CD4-positive, alpha-beta T cell (primary cell): ENCODE results near the gene SREBF2. TPM values are rescaled to one million over a fixed set of nuclear protein-coding genes. Genes with fewer than 3 reads are reported as not detected.
"Not testable (repeated sequence)": the region's sequence is repeated elsewhere in the genome, so short reads cannot be mapped to it uniquely, and the experiment has no call there.

ENCODE experiments used
- ATAC-seq: fragments of 200-7000 bp; cut with Tn5 transposase; one replicate; pipeline ENCODE4 v1.10.0; 2022; ENCODE audit warnings: mild to moderate bottlenecking; ENCODE audit not compliant: poor library complexity
- CTCF ChIA-PET: fragments of 350-600 bp; sonication (Branson Sonifier 250); formaldehyde crosslinking; loops from one replicate; lab custom pipeline; 2021; ENCODE audit warnings: antibody characterized with exemption, inconsistent platforms; lab: Charles Lee
- POLR2A ChIA-PET: fragments of 350-600 bp; sonication (Branson Sonifier 250); formaldehyde crosslinking; loops from one replicate; lab custom pipeline; 2021; ENCODE audit warnings: antibody characterized with exemption, inconsistent platforms; lab: Charles Lee
- DNase-seq, 14 experiments: peaks; one replicate each; pipeline ENCODE4 v3.0.0-alpha.2; 2013 to 2020; ENCODE audit warnings: mixed read lengths in 2 of 14
- H3K27ac ChIP-seq, 2 donors: one replicate each; pipeline versions ENCODE4 v1.5.1 to v1.7.0; 2013; ENCODE audit warnings: low read length in 2 of 2, low read depth in 1 of 2, mild to moderate bottlenecking in 1 of 2
- H3K27me3 ChIP-seq, 2 experiments: 1 replicate in 1 of 2; 2 replicates in 1 of 2; pipeline versions ENCODE4 v1.6.1 to v1.7.0; 2013; ENCODE audit warnings: low read length in 2 of 2, control low read depth in 1 of 2, mild to moderate bottlenecking in 1 of 2, moderate library complexity in 1 of 2; ENCODE audit not compliant: insufficient read depth in 2 of 2, control insufficient read depth in 1 of 2
- H3K36me3 ChIP-seq: one replicate; pipeline ENCODE4 v1.6.1; 2013; ENCODE audit warnings: low read length, control low read depth; ENCODE audit not compliant: insufficient read depth
- H3K4me1 ChIP-seq: one replicate; pipeline ENCODE4 v1.6.1; 2013; ENCODE audit warnings: low read length, control low read depth; ENCODE audit not compliant: insufficient read depth
- H3K4me3 ChIP-seq: one replicate; pipeline ENCODE4 v1.5.1; 2013; ENCODE audit warnings: mild to moderate bottlenecking, low read length, moderate library complexity
- H3K9me3 ChIP-seq, 2 experiments: 1 replicate in 1 of 2; 2 replicates in 1 of 2; pipeline versions ENCODE4 v1.6.1 to v1.7.0; 2013; ENCODE audit warnings: low read length in 2 of 2, mild to moderate bottlenecking in 2 of 2, control low read depth in 1 of 2, moderate library complexity in 1 of 2; ENCODE audit not compliant: control insufficient read depth in 1 of 2, insufficient read depth in 1 of 2
- H3K27ac Mint-ChIP-seq: one replicate; pipeline ENCODE4 v1.8.0; 2020; ENCODE audit warnings: mixed read lengths
- H3K27me3 Mint-ChIP-seq: one replicate; pipeline ENCODE4 v1.8.0; 2021; ENCODE audit warnings: mixed read lengths
- H3K36me3 Mint-ChIP-seq: one replicate; pipeline ENCODE4 v1.8.0; 2021; ENCODE audit warnings: low read depth, mixed read lengths
- H3K4me1 Mint-ChIP-seq: one replicate; pipeline ENCODE4 v1.8.0; 2021; ENCODE audit warnings: low read depth, mixed read lengths
- H3K4me3 Mint-ChIP-seq: one replicate; pipeline ENCODE4 v1.8.0; 2020; ENCODE audit warnings: mild to moderate bottlenecking, mixed read lengths
- H3K9me3 Mint-ChIP-seq: one replicate; pipeline ENCODE4 v1.8.0; 2020; ENCODE audit warnings: mixed read lengths
- CTCF ChIP-seq: fragments of 200-600 bp; IDR thresholded peaks from one replicate; pipeline ENCODE4 v1.8.0; 2022; ENCODE audit warnings: antibody characterized with exemption, mild to moderate bottlenecking
- intact Hi-C, 2 experiments: fragments of 100-400 bp; cut with DNase I in 1 of 2; cut with micrococcal nuclease in 1 of 2; formaldehyde crosslinking; loops; one replicate each; pipeline versions ENCODE4 v1.15.1 to v1.9.0; 2023 to 2025; cut with DNase I, micrococcal nuclease
- total RNA-seq, 174 experiments: library from RNA in 2 of 174; stranded (reverse) in 2 of 174; gene quantifications; one replicate each; pipeline ENCODE4 v1.2.3 and lab custom pipeline; 2021 to 2026

SREBF2 gene
- total RNA-seq, 2 experiments from 2014 or later, result 67.2 to 69.9 TPM

GRCh38 chr22:41948142-41948541 lies 115.2 kb downstream of the SREBF2 start:
- H3K36me3 ChIP-seq, result no peaks in the 10 kb centered on the region
- no peak overlapping the region for H3K27ac Mint-ChIP-seq
- no peak overlapping the region for H3K27ac ChIP-seq
- H3K9me3 ChIP-seq, result no peaks in the 10 kb centered on the region
- DNase-seq, result no peak
- intact Hi-C loops, result no loop called here
- ChIA-PET CTCF (interaction anchor here (1.5 kb wide), 1 partner anchor 281 kb away, joined by 3 read pairs; no protein-coding TSS in a partner anchor), POLR2A (interaction anchor here (0.7 to 0.9 kb wide), 2 partner anchors 132 to 497 kb away, joined by 3 read pairs; partner anchors contain the start of gene SMDT1)
- H3K27me3 Mint-ChIP-seq, result no peaks in the 10 kb centered on the region
- H3K27me3 ChIP-seq, result no peaks in the 10 kb centered on the region
- H3K9me3 Mint-ChIP-seq, result no peaks in the 10 kb centered on the region
- no peak for TF ChIP-seq CTCF
- no peak overlapping the region for H3K4me3 ChIP-seq
- no peak for ATAC-seq
- H3K4me1 ChIP-seq, result peaks cover 25% of the 10 kb centered on the region
- no peak overlapping the region for H3K4me3 Mint-ChIP-seq
- H3K4me1 Mint-ChIP-seq, result peaks cover 14% of the 10 kb centered on the region
- no peaks in the 10 kb centered on the region for H3K36me3 Mint-ChIP-seq

GRCh38 chr22:41948928-41949296 lies 116.0 kb downstream of the SREBF2 start:
- H3K27ac ChIP-seq, H3K27me3 Mint-ChIP-seq, H3K36me3 ChIP-seq, CTCF ChIA-PET, intact Hi-C loops, H3K9me3 ChIP-seq, ATAC-seq, H3K4me3 Mint-ChIP-seq, H3K9me3 Mint-ChIP-seq, H3K36me3 Mint-ChIP-seq, H3K4me3 ChIP-seq, H3K27ac Mint-ChIP-seq, H3K27me3 ChIP-seq, DNase-seq: not testable (repeated sequence)
- POLR2A ChIA-PET, result interaction anchor here (0.9 kb wide), 1 partner anchor 131 kb away, joined by 3 read pairs; the partner anchor contains the start of gene SMDT1
- H3K4me1 ChIP-seq, result peaks cover 25% of the 10 kb centered on the region
- peaks cover 14% of the 10 kb centered on the region for H3K4me1 Mint-ChIP-seq

GRCh38 chr22:41949297-41949965 lies 116.5 kb downstream of the SREBF2 start:
- Histone ChIP-seq H3K4me1 (peaks cover 25% of the 10 kb centered on the region), H3K9me3 (no peaks in the 10 kb centered on the region), H3K36me3 (no peaks in the 10 kb centered on the region), H3K27ac (no peak overlapping the region), H3K27me3 (no peaks in the 10 kb centered on the region), H3K4me3 (no peak overlapping the region)
- Mint-ChIP-seq H3K4me3 (no peak overlapping the region), H3K27me3 (no peaks in the 10 kb centered on the region), H3K9me3 (no peaks in the 10 kb centered on the region), H3K36me3 (no peaks in the 10 kb centered on the region), H3K27ac (no peak overlapping the region), H3K4me1 (peaks cover 14% of the 10 kb centered on the region)
- no peak for DNase-seq
- ChIA-PET CTCF (no interaction called here), POLR2A (interaction anchor here (1.1 kb wide), 1 partner anchor 117 kb away, joined by 4 read pairs; the partner anchor contains the start of gene SREBF2)
- ATAC-seq, result no peak
- intact Hi-C loops, result no loop called here
- TF ChIP-seq CTCF, result no peak
